B cell (primary cell): ENCODE data around the gene CAPN14. TPM values are rescaled to one million over a fixed set of nuclear protein-coding genes. Genes with fewer than 3 reads are reported as not detected.

ENCODE experiments used
- ATAC-seq: fragments of 200-7000 bp; cut with Tn5 transposase; one replicate; pipeline ENCODE4 v1.10.0; 2021; ENCODE audit warnings: low read depth, mild to moderate bottlenecking, moderate number of reproducible peaks, moderate library complexity
- CTCF ChIA-PET: fragments of 350-600 bp; sonication (Branson Sonifier 250); formaldehyde crosslinking; loops from one replicate; lab custom pipeline; 2021; ENCODE audit warnings: antibody characterized with exemption, inconsistent platforms; lab: Charles Lee
- POLR2A ChIA-PET: fragments of 350-600 bp; sonication (Branson Sonifier 250); formaldehyde crosslinking; loops from one replicate; lab custom pipeline; 2021; ENCODE audit warnings: antibody characterized with exemption; lab: Charles Lee
- DNase-seq: peaks from one replicate; pipeline ENCODE4 v3.0.0; 2013
- H2AFZ ChIP-seq: 2 replicates; pipeline ENCODE4 v1.6.1; 2012; ENCODE audit warnings: mild to moderate bottlenecking, low read depth, low read length; ENCODE audit not compliant: insufficient read depth, poor library complexity, severe bottlenecking
- H3K27ac ChIP-seq, 2 donors: 1 replicate in 1 of 2; 2 replicates in 1 of 2; pipeline ENCODE4 v1.5.1; 2012 to 2013; ENCODE audit warnings: low read length in 2 of 2, mild to moderate bottlenecking in 2 of 2, moderate library complexity in 1 of 2
- H3K27me3 ChIP-seq, 4 experiments: fragments of 200-600 bp in 1 of 4; sonication (generic) in 1 of 4; replicated peaks in 1 of 4; 1 replicate in 2 of 4; 2 replicates in 2 of 4; pipeline versions ENCODE4 v1.6.1 to v1.7.0; 2013 to 2016; ENCODE audit warnings: low read length in 3 of 4, mild to moderate bottlenecking in 2 of 4, mixed read lengths in 1 of 4, moderate library complexity in 1 of 4; ENCODE audit not compliant: insufficient read depth in 4 of 4, control insufficient read depth in 3 of 4; ENCODE audit errors: control extremely low read depth in 1 of 4
- H3K36me3 ChIP-seq, 2 experiments: replicated peaks in 1 of 2; 1 replicate in 1 of 2; 2 replicates in 1 of 2; pipeline versions ENCODE4 v1.6.1 to v1.7.1; 2013; ENCODE audit warnings: low read length in 1 of 2; ENCODE audit not compliant: insufficient read depth in 2 of 2, control insufficient read depth in 1 of 2; ENCODE audit errors: control extremely low read depth in 1 of 2, extremely low read depth in 1 of 2
- H3K4me1 ChIP-seq, 2 donors: fragments of 200-600 bp in 1 of 2; sonication (generic) in 1 of 2; 1 replicate in 1 of 2; 2 replicates in 1 of 2; pipeline versions ENCODE4 v1.5.1 to v1.6.1; 2013 to 2017; ENCODE audit warnings: low read length in 2 of 2; ENCODE audit not compliant: control insufficient read depth in 2 of 2, insufficient read depth in 2 of 2
- H3K4me2 ChIP-seq: replicated peaks from 2 replicates; pipeline ENCODE3; 2012; ENCODE audit warnings: mild to moderate bottlenecking, low read depth, low read length; ENCODE audit not compliant: poor library complexity, severe bottlenecking
- H3K4me3 ChIP-seq, 5 experiments: fragments of 200-600 bp in 1 of 5; sonication (generic) in 1 of 5; 1 replicate in 3 of 5; 2 replicates in 2 of 5; pipeline versions ENCODE4 v1.5.1 to v1.7.0; 2011 to 2016; ENCODE audit warnings: low read length in 4 of 5, mild to moderate bottlenecking in 4 of 5, low read depth in 2 of 5, control low read depth in 1 of 5, moderate library complexity in 1 of 5; ENCODE audit not compliant: insufficient read depth in 1 of 5; ENCODE audit errors: control extremely low read depth in 1 of 5, extremely low read depth in 1 of 5
- H3K79me2 ChIP-seq: fragments of 200-600 bp; sonication (generic); one replicate; pipeline ENCODE4 v1.6.0; 2016; ENCODE audit warnings: low read length; ENCODE audit not compliant: control insufficient read depth, insufficient read depth
- H3K9ac ChIP-seq: fragments of 200-600 bp; sonication (generic); 2 replicates; pipeline ENCODE4 v1.6.1; 2017; ENCODE audit warnings: mild to moderate bottlenecking, low read length, moderate library complexity
- H3K9me3 ChIP-seq, 3 donors: one replicate each; pipeline versions ENCODE4 v1.6.1 to v1.7.1; 2013; ENCODE audit warnings: low read length in 2 of 3; ENCODE audit not compliant: control insufficient read depth in 2 of 3, insufficient read depth in 1 of 3; ENCODE audit errors: control extremely low read depth in 1 of 3
- H4K20me1 ChIP-seq: 2 replicates; pipeline ENCODE4 v1.6.0; 2012; ENCODE audit warnings: mild to moderate bottlenecking, low read length; ENCODE audit not compliant: insufficient read depth, control insufficient read depth, poor library complexity, severe bottlenecking
- H3K27ac Mint-ChIP-seq: one replicate; pipeline ENCODE4 v1.8.0; 2021; ENCODE audit warnings: mixed read lengths
- H3K27me3 Mint-ChIP-seq: one replicate; pipeline ENCODE4 v1.8.0; 2021; ENCODE audit warnings: mixed read lengths
- H3K4me1 Mint-ChIP-seq: one replicate; pipeline ENCODE4 v1.8.0; 2021; ENCODE audit warnings: mixed read lengths
- H3K4me3 Mint-ChIP-seq: one replicate; pipeline ENCODE4 v1.8.0; 2021; ENCODE audit warnings: mixed read lengths
- H3K9me3 Mint-ChIP-seq: one replicate; pipeline ENCODE4 v1.8.0; 2022; ENCODE audit warnings: mixed read lengths; ENCODE audit not compliant: insufficient read depth
- CTCF ChIP-seq: fragments of 200-600 bp; IDR thresholded peaks from one replicate; pipeline ENCODE4 v1.8.0; 2022; ENCODE audit warnings: antibody characterized with exemption, mild to moderate bottlenecking
- EZH2 ChIP-seq: IDR thresholded peaks from 2 replicates; pipeline ENCODE4 v1.6.1; 2012; ENCODE audit warnings: borderline replicate concordance, low read depth, mild to moderate bottlenecking, moderate library complexity, low read length; ENCODE audit not compliant: insufficient read depth, poor library complexity, severe bottlenecking
- whole genome bisulfite sequencing: methylation state at CpG from one replicate; pipeline ENCODE4 v1.1.5; 2013; ENCODE audit warnings: missing lambda C conversion rate; ENCODE audit not compliant: insufficient coverage; 5-methylcytosine and 5-hydroxymethylcytosine counted together
- intact Hi-C: fragments of 100-400 bp; cut with micrococcal nuclease; formaldehyde crosslinking; loops from one replicate; pipeline ENCODE4 v1.10.0; 2022
- polyA plus RNA-seq: library from polyadenylated mRNA; depleted of rRNA; stranded (reverse); fragments of >200 nt; gene quantifications from 2 replicates; pipeline ENCODE4 v1.2.3, GENCODE V29; 2012
- total RNA-seq, 2 donors: library from RNA; stranded (reverse); fragments of 120-200 nt in 1 of 2; gene quantifications; 1 replicate in 1 of 2; 2 replicates in 1 of 2; pipeline versions ENCODE4 v1.2.3 to v1.2.4, GENCODE V29; 2013 to 2022

CAPN14 gene
- total and polyA plus RNA-seq, 2 donors (not counting 1 experiment from before 2014, with no cell fraction given) = 2.5 to 7.8 TPM

GRCh38 chr2:31256611-31257382 lies 39.5 kb upstream of the CAPN14 start:
- H3K79me2 ChIP-seq = no peaks in the 10 kb centered on the region
- H3K36me3 ChIP-seq = peaks cover 0 to 16% of the 10 kb centered on the region in 2 experiments
- TF ChIP-seq EZH2 (no peak), CTCF (no peak)
- DNase-seq (no peak), ATAC-seq (peak; percentile 2)
- Mint-ChIP-seq H3K27ac (peak overlapping the region; percentile 96), H3K4me3 (peak overlapping the region; percentile 83), H3K4me1 (peaks cover 75% of the 10 kb centered on the region), H3K9me3 (no peaks in the 10 kb centered on the region), H3K27me3 (no peaks in the 10 kb centered on the region)
- no peaks in the 10 kb centered on the region for H4K20me1 ChIP-seq
- peaks cover 0 to 6% (median 0%) of the 10 kb centered on the region in 3 donors for H3K9me3 ChIP-seq
- H2AFZ ChIP-seq = no peak overlapping the region
- POLR2A ChIA-PET = interaction anchor here (0.6 to 2.7 kb wide), 13 partner anchors 12 to 545 kb away, joined by 3 to 26 read pairs (median 5); partner anchors contain the start of genes CAPN14 and EHD3
- H3K9ac ChIP-seq = peak overlapping the region; percentile 25
- intact Hi-C loops = loop anchor here (1.0 to 2.0 kb wide), 3 partner anchors 22 to 86 kb away; partner anchors contain the start of gene EHD3
- peak overlapping the region in 2 of 5 experiments; percentile 21 to 26 for H3K4me3 ChIP-seq
- 74% methylated on average over 2 of the region's 4 CpGs for WGBS
- H3K4me1 ChIP-seq = peaks cover 71 to 78% of the 10 kb centered on the region in 2 donors
- H3K4me2 ChIP-seq = peak overlapping the region; percentile 55
- no peaks in the 10 kb centered on the region for H3K27me3 ChIP-seq
- H3K27ac ChIP-seq = peak overlapping the region; percentile 51 to 60
- CTCF ChIA-PET = interaction anchor here (0.7 to 5.9 kb wide), 17 partner anchors 7 to 1110 kb away, joined by 3 to 33 read pairs (median 5); partner anchors contain the start of genes CAPN14, EHD3, GALNT14 and YPEL5
